ENCODE data around the gene COL6A3.

COL6A3 gene

GRCh38 chr2:237390235-237390634 lies 23.7 kb downstream of the COL6A3 start:
- H3K27me3 ChIP-seq: no peaks in the 10 kb centered on the region
- TF ChIP-seq Cebpa-rat (IDR thresholded peaks at IDR 0.05): no peak

GRCh38 chr2:237389831-237390230 lies 24.1 kb downstream of the COL6A3 start:
- Histone ChIP-seq H3K9ac (no peak overlapping the region), H3K9me3 (no peaks in the 10 kb centered on the region), H3K4me2 (no peak overlapping the region), H3K27ac (no peak overlapping the region), H3K36me3 (no peaks in the 10 kb centered on the region), H4K20me1 (no peaks in the 10 kb centered on the region), H3K27me3 (no peaks in the 10 kb centered on the region), H3K4me3 (no peak overlapping the region), H3K4me1 (no peaks in the 10 kb centered on the region)
- no peak for TF ChIP-seq Cebpa-rat (IDR thresholded peaks at IDR 0.05)

More at GRCh38 chr2:237390235-237390634, 23.7 kb downstream of the COL6A3 start:
- no peaks in the 10 kb centered on the region for H4K20me1 ChIP-seq
- no peak overlapping the region for H3K9ac ChIP-seq
- no peaks in the 10 kb centered on the region for H3K4me1 ChIP-seq
- H3K4me3 ChIP-seq: no peak overlapping the region
- H3K9me3 ChIP-seq: no peaks in the 10 kb centered on the region
- H3K36me3 ChIP-seq: no peaks in the 10 kb centered on the region
- no peak overlapping the region for H3K4me2 ChIP-seq
- no peak overlapping the region for H3K27ac ChIP-seq

GRCh38 chr2:237388036-237388435 lies 25.9 kb downstream of the COL6A3 start:
- Histone ChIP-seq H3K4me1 (peaks cover 4% of the 10 kb centered on the region; the same call in 1 of the 2 replicates), H3K27me3 (no peaks in the 10 kb centered on the region), H3K36me3 (no peaks in the 10 kb centered on the region), H3K9ac (no peak overlapping the region), H3K27ac (no peak overlapping the region), H3K4me2 (no peak overlapping the region), H4K20me1 (no peaks in the 10 kb centered on the region), H3K4me3 (no peak overlapping the region), H3K9me3 (no peaks in the 10 kb centered on the region)
- no peak for TF ChIP-seq Cebpa-rat (IDR thresholded peaks at IDR 0.05)

- Histone ChIP-seq H3K4me3 (no peak overlapping the region), H3K27ac (no peak overlapping the region), H3K27me3 (no peaks in the 10 kb centered on the region), H3K9ac (no peak overlapping the region), H3K9me3 (no peaks in the 10 kb centered on the region), H3K4me1 (peaks cover 4% of the 10 kb centered on the region; the same call in 1 of the 2 replicates), H3K36me3 (no peaks in the 10 kb centered on the region), H3K4me2 (no peak overlapping the region), H4K20me1 (no peaks in the 10 kb centered on the region)
- TF ChIP-seq Cebpa-rat (IDR thresholded peaks at IDR 0.05): no peak
These were observed 29.3 kb downstream of the COL6A3 start for GRCh38 chr2:237384672-237385020.

- Histone ChIP-seq H3K9ac (no peak overlapping the region), H3K27me3 (no peaks in the 10 kb centered on the region), H3K4me3 (no peak overlapping the region), H3K4me2 (no peak overlapping the region), H3K4me1 (peaks cover 4% of the 10 kb centered on the region; the same call in 1 of the 2 replicates), H3K9me3 (no peaks in the 10 kb centered on the region), H4K20me1 (no peaks in the 10 kb centered on the region), H3K27ac (no peak overlapping the region), H3K36me3 (no peaks in the 10 kb centered on the region)
- no peak for TF ChIP-seq Cebpa-rat (IDR thresholded peaks at IDR 0.05)
These were observed 29.8 kb downstream of the COL6A3 start for GRCh38 chr2:237383991-237384671.

- H3K36me3 ChIP-seq: no peaks in the 10 kb centered on the region
- H3K9me3 ChIP-seq: no peaks in the 10 kb centered on the region
- no peak for TF ChIP-seq Cebpa-rat (IDR thresholded peaks at IDR 0.05)
- no peak overlapping the region for H3K9ac ChIP-seq
- H3K27ac ChIP-seq: no peak overlapping the region
- H3K4me3 ChIP-seq: no peak overlapping the region
- H3K4me2 ChIP-seq: no peak overlapping the region
- H3K4me1 ChIP-seq: peaks cover 4% of the 10 kb centered on the region; the same call in 1 of the 2 replicates
- no peaks in the 10 kb centered on the region for H3K27me3 ChIP-seq
- no peaks in the 10 kb centered on the region for H4K20me1 ChIP-seq
These were observed 33.2 kb downstream of the COL6A3 start for GRCh38 chr2:237380768-237381167.

- Histone ChIP-seq H3K27ac (no peak overlapping the region), H3K9ac (no peak overlapping the region), H3K4me1 (peaks cover 4% of the 10 kb centered on the region; the same call in 1 of the 2 replicates), H4K20me1 (no peaks in the 10 kb centered on the region), H3K27me3 (no peaks in the 10 kb centered on the region), H3K36me3 (no peaks in the 10 kb centered on the region), H3K9me3 (no peaks in the 10 kb centered on the region), H3K4me3 (no peak overlapping the region), H3K4me2 (no peak overlapping the region)
- no peak for TF ChIP-seq Cebpa-rat (IDR thresholded peaks at IDR 0.05)
These were observed 34.3 kb downstream of the COL6A3 start for GRCh38 chr2:237379636-237380035.

- Histone ChIP-seq H3K36me3 (no peaks in the 10 kb centered on the region), H3K4me1 (no peaks in the 10 kb centered on the region), H3K9me3 (no peaks in the 10 kb centered on the region), H3K4me2 (no peak overlapping the region), H4K20me1 (no peaks in the 10 kb centered on the region), H3K27me3 (no peaks in the 10 kb centered on the region), H3K27ac (no peak overlapping the region), H3K4me3 (no peak overlapping the region), H3K9ac (no peak overlapping the region)
- no peak for TF ChIP-seq Cebpa-rat (IDR thresholded peaks at IDR 0.05)
These were observed 35.3 kb downstream of the COL6A3 start for GRCh38 chr2:237378650-237379049.

GRCh38 chr2:237374284-237375060 lies 39.5 kb downstream of the COL6A3 start:
- no peaks in the 10 kb centered on the region for H4K20me1 ChIP-seq

GRCh38 chr2:237371856-237372255 lies 42.1 kb downstream of the COL6A3 start:
- no peaks in the 10 kb centered on the region for H3K4me1 ChIP-seq
- no peak overlapping the region for H3K4me2 ChIP-seq
- H3K36me3 ChIP-seq: no peaks in the 10 kb centered on the region
- no peaks in the 10 kb centered on the region for H4K20me1 ChIP-seq
- no peak for TF ChIP-seq Cebpa-rat (IDR thresholded peaks at IDR 0.05)
- no peak overlapping the region for H3K9ac ChIP-seq
- no peak overlapping the region for H3K27ac ChIP-seq
- H3K9me3 ChIP-seq: peaks cover 1% of the 10 kb centered on the region; the same call in 1 of the 2 replicates
- H3K4me3 ChIP-seq: no peak overlapping the region
- no peaks in the 10 kb centered on the region for H3K27me3 ChIP-seq

More at GRCh38 chr2:237374284-237375060, 39.5 kb downstream of the COL6A3 start:
- Histone ChIP-seq H3K9ac (no peak overlapping the region), H3K27me3 (no peaks in the 10 kb centered on the region), H3K9me3 (no peaks in the 10 kb centered on the region), H3K4me3 (no peak overlapping the region), H3K4me1 (no peaks in the 10 kb centered on the region), H3K4me2 (no peak overlapping the region), H3K27ac (no peak overlapping the region), H3K36me3 (no peaks in the 10 kb centered on the region)
- TF ChIP-seq Cebpa-rat (IDR thresholded peaks at IDR 0.05): no peak
